Panc1 (cell line): Measurements from ENCODE around the gene TRABD2B. TPM values are rescaled to one million over a fixed set of nuclear protein-coding genes. Genes with fewer than 3 reads are reported as not detected.

Experiments used
- ATAC-seq: fragments of 200-7000 bp; cut with Tn5 transposase; 2 replicates; pipeline ENCODE4 v1.9.1; 2020; ENCODE audit warnings: mild to moderate bottlenecking, moderate library complexity
- BruUV-seq: library from RNA; stranded (reverse); fragments of 400-500 nt; replicated peaks from 2 replicates; lab custom pipeline; 2021; lab: Mats Ljungman, UMichigan
- CTCF ChIA-PET: fragments of 300-600 bp; sonication (Branson Sonifier 250); formaldehyde crosslinking; loops from one replicate; lab custom pipeline; 2022; ENCODE audit warnings: antibody characterized with exemption; lab: Charles Lee
- POLR2A ChIA-PET: fragments of 300-600 bp; sonication (Branson Sonifier 250); formaldehyde crosslinking; loops from one replicate; lab custom pipeline; 2022; ENCODE audit warnings: antibody characterized with exemption; lab: Charles Lee
- DNase-seq: peaks from one replicate; pipeline ENCODE4 v3.0.0-alpha.2; 2010; ENCODE audit warnings: low read depth, low spot score
- H3K27ac ChIP-seq: 2 replicates; pipeline ENCODE4 v1.5.1; 2011; ENCODE audit warnings: mild to moderate bottlenecking, low read length, inconsistent platforms
- H3K27me3 ChIP-seq: fragments of 200-500 bp; sonication (Bioruptor generic); 2 replicates; pipeline ENCODE4 v1.6.0; 2014; ENCODE audit warnings: low read length, inconsistent platforms; ENCODE audit not compliant: control insufficient read depth, insufficient read depth
- H3K36me3 ChIP-seq: fragments of 200-500 bp; sonication (Bioruptor generic); 2 replicates; pipeline ENCODE4 v1.5.1; 2014; ENCODE audit warnings: inconsistent platforms, mild to moderate bottlenecking, low read length, moderate library complexity; ENCODE audit not compliant: control insufficient read depth, insufficient read depth
- H3K4me1 ChIP-seq: 2 replicates; pipeline ENCODE4 v1.5.1; 2011; ENCODE audit warnings: inconsistent platforms, mild to moderate bottlenecking, low read length, moderate library complexity; ENCODE audit not compliant: control insufficient read depth, insufficient read depth
- H3K4me3 ChIP-seq, 2 experiments: 2 replicates each; pipeline ENCODE4 v1.5.1; 2011 to 2012; ENCODE audit warnings: low read depth in 2 of 2, low read length in 2 of 2, mild to moderate bottlenecking in 2 of 2, inconsistent platforms in 1 of 2, moderate library complexity in 1 of 2
- H3K9me3 ChIP-seq: fragments of 200-500 bp; sonication (Bioruptor generic); 2 replicates; pipeline ENCODE4 v1.5.1; 2014; ENCODE audit warnings: low read depth, mild to moderate bottlenecking, inconsistent platforms, low read length, moderate library complexity; ENCODE audit not compliant: control insufficient read depth, insufficient read depth
- POLR2AphosphoS5 ChIP-seq: IDR thresholded peaks from 2 replicates; pipeline ENCODE4 v1.6.1; 2012; ENCODE audit warnings: mild to moderate bottlenecking, low read depth, low read length, moderate library complexity
- SIN3A ChIP-seq: IDR thresholded peaks from 2 replicates; pipeline ENCODE4 v1.6.1; 2012; ENCODE audit warnings: low read depth, mild to moderate bottlenecking, low read length, moderate library complexity, borderline replicate concordance; ENCODE audit not compliant: insufficient read depth
- TCF7L2 ChIP-seq: IDR thresholded peaks from 2 replicates; pipeline ENCODE4 v1.6.1; 2011; ENCODE audit warnings: mild to moderate bottlenecking, low read depth, low read length, inconsistent platforms
- in situ Hi-C: cut with HindIII; loops from 2 replicates; pipeline ENCODE4 v1.10.0; 2016; ENCODE audit warnings: low sequenced_read_pairs, low pct_unique_long_range_greater_than_20kb
- intact Hi-C: fragments of 100-400 bp; cut with micrococcal nuclease; formaldehyde crosslinking; loops from one replicate; pipeline ENCODE4 v1.10.0; 2022; ENCODE audit not compliant: unreplicated experiment
- total RNA-seq: library from RNA; stranded (reverse); gene quantifications from one replicate; pipeline ENCODE4 v1.2.1, GENCODE V29; 2021; ENCODE audit not compliant: unreplicated experiment
- TF ChIP-seq, protein P1 (sequence below), 2 experiments: IDR thresholded peaks; 2 replicates each; pipeline ENCODE4 v1.6.1; 2011 to 2012; ENCODE audit warnings: low read depth in 2 of 2, control low read depth in 1 of 2, low read length in 1 of 2, mild to moderate bottlenecking in 1 of 2, moderate library complexity in 1 of 2; ENCODE audit not compliant: insufficient read depth in 1 of 2
- TF ChIP-seq, protein P2 (sequence below): fragments of 450-650 bp; IDR thresholded peaks from 2 replicates; pipeline ENCODE4 v1.5.1; 2017; ENCODE audit warnings: mild to moderate bottlenecking

The TRABD2B gene
- total RNA-seq, 1 experiment from 2014 or later = not detected

DNA sequence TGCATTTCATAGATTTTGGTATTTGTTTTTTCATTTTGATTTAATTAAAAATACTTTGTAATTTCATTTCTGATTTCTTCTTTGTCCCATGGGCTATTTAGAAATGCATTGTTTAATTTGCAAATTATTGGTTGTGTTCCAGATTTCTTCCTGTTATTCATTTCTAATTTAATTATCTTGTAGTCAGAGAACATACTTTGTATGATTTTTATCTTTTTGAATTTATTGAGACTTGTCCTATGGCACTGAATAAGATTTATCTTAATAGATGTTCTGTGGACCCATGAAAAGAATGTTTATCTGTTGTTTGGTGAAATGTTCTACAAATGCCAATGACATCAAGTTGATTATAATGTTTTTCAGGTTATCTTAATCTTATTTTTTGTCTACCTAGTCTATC, 16.1 kb upstream of the TRABD2B start:
- TF ChIP-seq POLR2AphosphoS5 (no peak), SIN3A (no peak), TCF7L2 (no peak)
- TF ChIP-seq, protein P1, sequence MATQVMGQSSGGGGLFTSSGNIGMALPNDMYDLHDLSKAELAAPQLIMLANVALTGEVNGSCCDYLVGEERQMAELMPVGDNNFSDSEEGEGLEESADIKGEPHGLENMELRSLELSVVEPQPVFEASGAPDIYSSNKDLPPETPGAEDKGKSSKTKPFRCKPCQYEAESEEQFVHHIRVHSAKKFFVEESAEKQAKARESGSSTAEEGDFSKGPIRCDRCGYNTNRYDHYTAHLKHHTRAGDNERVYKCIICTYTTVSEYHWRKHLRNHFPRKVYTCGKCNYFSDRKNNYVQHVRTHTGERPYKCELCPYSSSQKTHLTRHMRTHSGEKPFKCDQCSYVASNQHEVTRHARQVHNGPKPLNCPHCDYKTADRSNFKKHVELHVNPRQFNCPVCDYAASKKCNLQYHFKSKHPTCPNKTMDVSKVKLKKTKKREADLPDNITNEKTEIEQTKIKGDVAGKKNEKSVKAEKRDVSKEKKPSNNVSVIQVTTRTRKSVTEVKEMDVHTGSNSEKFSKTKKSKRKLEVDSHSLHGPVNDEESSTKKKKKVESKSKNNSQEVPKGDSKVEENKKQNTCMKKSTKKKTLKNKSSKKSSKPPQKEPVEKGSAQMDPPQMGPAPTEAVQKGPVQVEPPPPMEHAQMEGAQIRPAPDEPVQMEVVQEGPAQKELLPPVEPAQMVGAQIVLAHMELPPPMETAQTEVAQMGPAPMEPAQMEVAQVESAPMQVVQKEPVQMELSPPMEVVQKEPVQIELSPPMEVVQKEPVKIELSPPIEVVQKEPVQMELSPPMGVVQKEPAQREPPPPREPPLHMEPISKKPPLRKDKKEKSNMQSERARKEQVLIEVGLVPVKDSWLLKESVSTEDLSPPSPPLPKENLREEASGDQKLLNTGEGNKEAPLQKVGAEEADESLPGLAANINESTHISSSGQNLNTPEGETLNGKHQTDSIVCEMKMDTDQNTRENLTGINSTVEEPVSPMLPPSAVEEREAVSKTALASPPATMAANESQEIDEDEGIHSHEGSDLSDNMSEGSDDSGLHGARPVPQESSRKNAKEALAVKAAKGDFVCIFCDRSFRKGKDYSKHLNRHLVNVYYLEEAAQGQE (IDR thresholded peaks at IDR 0.05; ENCODE audit: insufficient read depth in 1 of 2, low read depth in 2 of 2, low read length in 1 of 2) = no peak
- TF ChIP-seq, protein P2, sequence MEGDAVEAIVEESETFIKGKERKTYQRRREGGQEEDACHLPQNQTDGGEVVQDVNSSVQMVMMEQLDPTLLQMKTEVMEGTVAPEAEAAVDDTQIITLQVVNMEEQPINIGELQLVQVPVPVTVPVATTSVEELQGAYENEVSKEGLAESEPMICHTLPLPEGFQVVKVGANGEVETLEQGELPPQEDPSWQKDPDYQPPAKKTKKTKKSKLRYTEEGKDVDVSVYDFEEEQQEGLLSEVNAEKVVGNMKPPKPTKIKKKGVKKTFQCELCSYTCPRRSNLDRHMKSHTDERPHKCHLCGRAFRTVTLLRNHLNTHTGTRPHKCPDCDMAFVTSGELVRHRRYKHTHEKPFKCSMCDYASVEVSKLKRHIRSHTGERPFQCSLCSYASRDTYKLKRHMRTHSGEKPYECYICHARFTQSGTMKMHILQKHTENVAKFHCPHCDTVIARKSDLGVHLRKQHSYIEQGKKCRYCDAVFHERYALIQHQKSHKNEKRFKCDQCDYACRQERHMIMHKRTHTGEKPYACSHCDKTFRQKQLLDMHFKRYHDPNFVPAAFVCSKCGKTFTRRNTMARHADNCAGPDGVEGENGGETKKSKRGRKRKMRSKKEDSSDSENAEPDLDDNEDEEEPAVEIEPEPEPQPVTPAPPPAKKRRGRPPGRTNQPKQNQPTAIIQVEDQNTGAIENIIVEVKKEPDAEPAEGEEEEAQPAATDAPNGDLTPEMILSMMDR = no peak
- CTCF ChIA-PET = no interaction called here
- no peaks in the 10 kb centered on the region for H3K4me1 ChIP-seq
- no peak overlapping the region for H3K27ac ChIP-seq
- peaks cover 11% of the 10 kb centered on the region for H3K27me3 ChIP-seq
- no TSS peak for BruUV-seq
- H3K9me3 ChIP-seq = no peaks in the 10 kb centered on the region
- in situ Hi-C loops = no loop called here
- DNase-seq (no peak), ATAC-seq (no peak)
- POLR2A ChIA-PET = no interaction called here
- intact Hi-C loops = no loop called here
- H3K36me3 ChIP-seq = no peaks in the 10 kb centered on the region
- H3K4me3 ChIP-seq = no peak overlapping the region

DNA sequence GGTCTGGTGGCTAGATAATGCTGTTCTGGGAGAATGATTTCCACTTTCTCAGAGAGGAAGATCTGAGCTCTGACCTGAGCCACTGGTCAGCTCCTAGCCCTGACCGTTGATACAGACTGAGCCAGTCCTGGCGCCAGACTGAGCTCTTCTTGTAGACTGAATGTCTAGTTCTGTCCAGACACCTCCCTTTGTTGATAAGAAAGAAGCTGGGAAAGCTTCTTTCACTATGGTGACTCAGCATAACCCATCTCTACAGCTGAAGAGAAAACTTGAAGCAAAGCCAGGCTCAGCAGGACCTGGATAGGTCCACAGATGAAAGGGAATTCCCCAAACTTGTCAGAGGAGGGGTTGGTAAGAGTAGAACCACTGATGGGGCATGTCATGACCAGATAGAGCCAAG, 9.9 kb upstream of the TRABD2B start:
- no peak for DNase-seq
- no TSS peak for BruUV-seq
- Histone ChIP-seq H3K9me3 (no peaks in the 10 kb centered on the region), H3K4me3 (no peak overlapping the region), H3K4me1 (no peaks in the 10 kb centered on the region), H3K27ac (no peak overlapping the region), H3K27me3 (no peaks in the 10 kb centered on the region), H3K36me3 (no peaks in the 10 kb centered on the region)
- in situ Hi-C loops = no loop called here
- CTCF ChIA-PET = no interaction called here
- intact Hi-C loops = no loop called here
- POLR2A ChIA-PET = no interaction called here
- TF ChIP-seq SIN3A = no peak
- TF ChIP-seq TCF7L2 = no peak
- TF ChIP-seq, protein P2 = no peak
- TF ChIP-seq, protein P1 (IDR thresholded peaks at IDR 0.05; ENCODE audit: insufficient read depth in 1 of 2, low read depth in 2 of 2, low read length in 1 of 2) = no peak
- TF ChIP-seq POLR2AphosphoS5 = no peak
- no peak for ATAC-seq
